ENCODE data around the gene ALLC.
"Not testable (repeated sequence)": the region's sequence is repeated elsewhere in the genome, so short reads cannot be mapped to it uniquely, and the experiment has no call there.

ALLC gene

GRCh38 chr2:3616435-3617197 lies 41.4 kb upstream of the ALLC start:
- WGBS: 95% methylated on average over 25 of the region's 25 CpGs
- not testable (repeated sequence) for H3K27ac ChIP-seq (ENCODE audit: low read depth, low read length); H3K4me1 ChIP-seq (ENCODE audit: insufficient read depth, low read length)

GRCh38 chr2:3617198-3617890 lies 40.7 kb upstream of the ALLC start:
- Histone ChIP-seq H3K36me3 (ENCODE audit: insufficient read depth, low read length) (no peaks in the 10 kb centered on the region), H3K4me3 (ENCODE audit: low read length) (no peak overlapping the region), H3K27me3 (ENCODE audit: insufficient read depth, low read length) (no peaks in the 10 kb centered on the region), H3K9me3 (ENCODE audit: insufficient read depth, low read depth, low read length) (peaks cover 7% of the 10 kb centered on the region), H3K27ac (ENCODE audit: low read depth, low read length) (no peak overlapping the region), H3K4me1 (ENCODE audit: insufficient read depth, low read length) (no peaks in the 10 kb centered on the region), H3K9ac (ENCODE audit: low read depth, low read length) (no peak overlapping the region)
- 97% methylated on average over 21 of the region's 21 CpGs for WGBS

More at GRCh38 chr2:3616435-3617197, 41.4 kb upstream of the ALLC start:
- H3K9ac ChIP-seq (ENCODE audit: low read depth, low read length); H3K36me3 ChIP-seq (ENCODE audit: insufficient read depth, low read length); H3K9me3 ChIP-seq (ENCODE audit: insufficient read depth, low read depth, low read length); H3K27me3 ChIP-seq (ENCODE audit: insufficient read depth, low read length); H3K4me3 ChIP-seq (ENCODE audit: low read length): not testable (repeated sequence)

GRCh38 chr2:3618367-3618766 lies 39.6 kb upstream of the ALLC start:
- Histone ChIP-seq H3K4me3 (ENCODE audit: low read length) (no peak overlapping the region), H3K36me3 (ENCODE audit: insufficient read depth, low read length) (no peaks in the 10 kb centered on the region), H3K27me3 (ENCODE audit: insufficient read depth, low read length) (no peaks in the 10 kb centered on the region), H3K4me1 (ENCODE audit: insufficient read depth, low read length) (no peaks in the 10 kb centered on the region), H3K9ac (ENCODE audit: low read depth, low read length) (no peak overlapping the region), H3K9me3 (ENCODE audit: insufficient read depth, low read depth, low read length) (peaks cover 9% of the 10 kb centered on the region), H3K27ac (ENCODE audit: low read depth, low read length) (no peak overlapping the region)

DNA sequence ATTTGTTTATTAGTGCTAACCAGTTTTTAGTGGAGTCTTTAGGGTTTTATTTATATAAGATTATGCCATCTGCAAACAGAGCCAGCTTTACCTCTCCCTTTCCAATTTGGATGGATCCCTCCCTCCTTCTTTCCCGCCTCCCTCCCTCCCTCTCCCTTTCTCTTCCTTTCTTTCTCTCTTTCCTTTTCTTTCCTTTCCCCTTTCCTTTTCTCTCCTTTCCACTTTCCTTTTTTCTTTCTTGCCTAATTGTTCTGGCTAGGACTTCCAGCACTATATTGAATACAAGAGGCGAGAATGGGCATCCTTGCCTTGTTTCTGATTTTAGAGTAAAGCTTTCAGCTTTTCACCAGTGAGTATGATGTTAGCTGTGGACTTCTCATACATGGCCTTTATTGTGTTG lies 39.0 kb upstream of the ALLC start:
- no peak overlapping the region for H3K4me3 ChIP-seq (ENCODE audit: low read length)
- peaks cover 8% of the 10 kb centered on the region for H3K9me3 ChIP-seq (ENCODE audit: insufficient read depth, low read depth, low read length)
- no peaks in the 10 kb centered on the region for H3K4me1 ChIP-seq (ENCODE audit: insufficient read depth, low read length)
- H3K27me3 ChIP-seq (ENCODE audit: insufficient read depth, low read length): no peaks in the 10 kb centered on the region
- no peak overlapping the region for H3K27ac ChIP-seq (ENCODE audit: low read depth, low read length)
- 94% methylated on average over 2 of the region's 2 CpGs for WGBS
- H3K36me3 ChIP-seq (ENCODE audit: insufficient read depth, low read length): no peaks in the 10 kb centered on the region
- no peak overlapping the region for H3K9ac ChIP-seq (ENCODE audit: low read depth, low read length)

DNA sequence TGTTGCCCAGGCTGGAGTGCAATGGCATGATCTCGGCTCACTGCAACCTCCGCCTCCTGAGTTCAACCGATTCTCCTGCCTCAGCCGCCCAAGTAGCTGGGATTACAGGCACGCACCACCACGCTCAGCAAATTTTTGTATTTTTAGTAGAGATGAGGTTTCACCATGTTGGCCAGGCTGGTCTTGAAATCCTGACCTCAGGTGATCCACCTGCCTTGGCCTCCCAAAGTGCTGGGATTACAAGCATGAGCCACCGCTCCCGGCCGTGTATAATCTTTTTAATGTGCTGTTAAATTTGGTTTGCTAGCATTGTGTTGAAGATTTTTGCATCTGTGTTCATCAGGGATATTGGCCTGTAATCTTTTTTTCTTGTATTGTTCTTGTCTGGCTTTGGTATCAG lies 38.3 kb upstream of the ALLC start:
- not testable (repeated sequence) for H3K9me3 ChIP-seq (ENCODE audit: insufficient read depth, low read depth, low read length); H3K9ac ChIP-seq (ENCODE audit: low read depth, low read length); H3K36me3 ChIP-seq (ENCODE audit: insufficient read depth, low read length); H3K27me3 ChIP-seq (ENCODE audit: insufficient read depth, low read length); H3K4me3 ChIP-seq (ENCODE audit: low read length); H3K4me1 ChIP-seq (ENCODE audit: insufficient read depth, low read length); H3K27ac ChIP-seq (ENCODE audit: low read depth, low read length)
- WGBS: 96% methylated on average over 9 of the region's 9 CpGs

GRCh38 chr2:3620834-3621233 lies 37.2 kb upstream of the ALLC start:
- Histone ChIP-seq H3K4me3 (ENCODE audit: low read length) (no peak overlapping the region), H3K4me1 (ENCODE audit: insufficient read depth, low read length) (no peaks in the 10 kb centered on the region), H3K27me3 (ENCODE audit: insufficient read depth, low read length) (no peaks in the 10 kb centered on the region), H3K36me3 (ENCODE audit: insufficient read depth, low read length) (no peaks in the 10 kb centered on the region), H3K27ac (ENCODE audit: low read depth, low read length) (no peak overlapping the region), H3K9me3 (ENCODE audit: insufficient read depth, low read depth, low read length) (peaks cover 8% of the 10 kb centered on the region), H3K9ac (ENCODE audit: low read depth, low read length) (no peak overlapping the region)
- WGBS: 89% methylated on average over 5 of the region's 5 CpGs

DNA sequence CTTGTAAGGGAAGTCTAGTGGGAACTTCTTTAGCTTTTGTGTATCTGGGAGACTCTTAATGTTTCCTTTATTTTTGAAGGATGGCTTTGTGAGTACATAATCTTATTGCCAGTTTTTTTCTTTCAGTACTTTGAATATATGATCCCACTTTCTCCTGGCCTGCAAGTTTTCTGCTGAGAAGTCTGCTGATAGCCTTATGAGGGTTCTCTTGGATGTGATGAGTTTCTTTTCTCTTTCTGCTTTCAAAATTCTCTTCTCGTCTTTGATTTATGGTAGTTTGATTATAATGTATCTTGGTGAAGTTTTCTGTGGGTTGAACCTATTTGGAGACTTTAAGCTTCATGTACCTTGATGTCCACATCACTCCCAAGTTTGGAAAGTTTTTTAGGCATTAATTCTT lies 35.0 kb upstream of the ALLC start:
- no peaks in the 10 kb centered on the region for H3K36me3 ChIP-seq (ENCODE audit: insufficient read depth, low read length)
- H3K27ac ChIP-seq (ENCODE audit: low read depth, low read length): no peak overlapping the region
- H3K27me3 ChIP-seq (ENCODE audit: insufficient read depth, low read length): no peaks in the 10 kb centered on the region
- H3K9ac ChIP-seq (ENCODE audit: low read depth, low read length): no peak overlapping the region
- H3K4me3 ChIP-seq (ENCODE audit: low read length): no peak overlapping the region
- H3K4me1 ChIP-seq (ENCODE audit: insufficient read depth, low read length): no peaks in the 10 kb centered on the region
- WGBS: no CpG with 5 or more reads among the region's 1 CpG
- H3K9me3 ChIP-seq (ENCODE audit: insufficient read depth, low read depth, low read length): peaks cover 3% of the 10 kb centered on the region; the same call in 1 of the 2 replicates

GRCh38 chr2:3624059-3624794 lies 33.8 kb upstream of the ALLC start:
- WGBS: 93% methylated on average over 4 of the region's 4 CpGs

GRCh38 chr2:3625186-3625585 lies 32.8 kb upstream of the ALLC start:
- no peak overlapping the region for H3K4me3 ChIP-seq (ENCODE audit: low read length)
- H3K9me3 ChIP-seq (ENCODE audit: insufficient read depth, low read depth, low read length): peaks cover 3% of the 10 kb centered on the region; the same call in 1 of the 2 replicates
- H3K9ac ChIP-seq (ENCODE audit: low read depth, low read length): no peak overlapping the region
- H3K27me3 ChIP-seq (ENCODE audit: insufficient read depth, low read length): no peaks in the 10 kb centered on the region
- H3K36me3 ChIP-seq (ENCODE audit: insufficient read depth, low read length): no peaks in the 10 kb centered on the region
- H3K4me1 ChIP-seq (ENCODE audit: insufficient read depth, low read length): no peaks in the 10 kb centered on the region
- H3K27ac ChIP-seq (ENCODE audit: low read depth, low read length): no peak overlapping the region
- WGBS: 91% methylated on average over 8 of the region's 8 CpGs

More at GRCh38 chr2:3624059-3624794, 33.8 kb upstream of the ALLC start:
- Histone ChIP-seq H3K9me3 (ENCODE audit: insufficient read depth, low read depth, low read length) (peaks cover 3% of the 10 kb centered on the region; the same call in 1 of the 2 replicates), H3K9ac (ENCODE audit: low read depth, low read length) (no peak overlapping the region), H3K27me3 (ENCODE audit: insufficient read depth, low read length) (no peaks in the 10 kb centered on the region), H3K4me3 (ENCODE audit: low read length) (no peak overlapping the region), H3K4me1 (ENCODE audit: insufficient read depth, low read length) (no peaks in the 10 kb centered on the region), H3K36me3 (ENCODE audit: insufficient read depth, low read length) (no peaks in the 10 kb centered on the region), H3K27ac (ENCODE audit: low read depth, low read length) (no peak overlapping the region)

DNA sequence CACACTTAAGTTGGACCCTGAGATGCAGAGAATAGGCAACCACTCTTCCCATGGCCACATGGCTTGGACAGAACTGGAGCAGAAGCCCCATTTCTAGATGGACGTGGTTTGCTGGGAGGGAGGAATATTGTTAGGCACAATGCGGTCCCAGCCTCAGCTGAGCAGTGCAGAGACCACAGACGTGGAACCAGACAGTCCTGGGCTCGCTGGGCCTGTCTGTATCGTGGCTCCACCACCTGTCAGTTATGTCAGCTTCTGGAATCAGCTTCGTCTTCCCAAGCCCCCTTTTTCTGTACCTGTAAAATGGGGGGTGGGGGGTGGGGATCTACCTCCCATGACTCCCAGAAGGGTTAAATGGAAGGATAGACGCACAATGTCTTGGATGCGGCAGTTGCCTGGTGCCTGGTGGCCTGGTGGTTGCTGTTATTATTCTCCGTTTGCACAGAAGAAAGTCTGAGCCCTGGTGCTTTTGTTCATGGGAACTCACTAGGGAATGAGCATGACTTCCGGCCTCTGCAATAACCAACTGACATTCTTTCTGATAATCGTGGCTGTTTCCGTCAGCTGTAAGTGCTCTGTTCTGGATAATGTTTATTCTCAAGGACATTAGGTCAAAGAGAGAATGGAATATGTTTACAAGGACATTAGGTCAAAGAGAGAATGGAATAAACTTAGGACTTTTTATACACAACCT lies 31.7 kb upstream of the ALLC start:
- Histone ChIP-seq H3K36me3 (ENCODE audit: insufficient read depth, low read length) (no peaks in the 10 kb centered on the region), H3K27me3 (ENCODE audit: insufficient read depth, low read length) (no peaks in the 10 kb centered on the region), H3K4me1 (ENCODE audit: insufficient read depth, low read length) (no peaks in the 10 kb centered on the region), H3K4me3 (ENCODE audit: low read length) (no peak overlapping the region), H3K9me3 (ENCODE audit: insufficient read depth, low read depth, low read length) (peaks cover 3% of the 10 kb centered on the region; the same call in 1 of the 2 replicates), H3K27ac (ENCODE audit: low read depth, low read length) (no peak overlapping the region), H3K9ac (ENCODE audit: low read depth, low read length) (no peak overlapping the region)
- 95% methylated on average over 12 of the region's 12 CpGs for WGBS
